ENCODE measurements around the gene IMPACT.

DNA sequence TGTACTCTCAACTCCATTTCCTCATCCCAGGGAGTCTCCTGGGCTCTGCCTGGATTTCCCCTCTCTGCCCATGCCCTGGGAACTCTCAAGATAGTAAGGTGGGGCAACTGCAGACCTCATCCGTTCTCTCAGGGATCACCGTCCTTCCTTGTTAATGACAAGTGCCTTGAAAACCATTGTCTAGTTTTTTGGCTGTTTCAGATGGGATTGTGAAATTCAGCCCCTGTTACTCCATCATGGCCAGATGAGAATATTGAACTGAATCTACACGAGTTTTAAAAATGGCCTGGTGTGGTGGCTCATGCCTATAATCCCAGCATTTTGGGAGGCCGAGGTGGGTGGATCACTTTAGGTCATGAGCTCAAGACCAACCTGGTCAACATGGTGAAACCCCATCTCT, 33.3 kb downstream of the IMPACT start:
- TF ChIP-seq, protein P1, sequence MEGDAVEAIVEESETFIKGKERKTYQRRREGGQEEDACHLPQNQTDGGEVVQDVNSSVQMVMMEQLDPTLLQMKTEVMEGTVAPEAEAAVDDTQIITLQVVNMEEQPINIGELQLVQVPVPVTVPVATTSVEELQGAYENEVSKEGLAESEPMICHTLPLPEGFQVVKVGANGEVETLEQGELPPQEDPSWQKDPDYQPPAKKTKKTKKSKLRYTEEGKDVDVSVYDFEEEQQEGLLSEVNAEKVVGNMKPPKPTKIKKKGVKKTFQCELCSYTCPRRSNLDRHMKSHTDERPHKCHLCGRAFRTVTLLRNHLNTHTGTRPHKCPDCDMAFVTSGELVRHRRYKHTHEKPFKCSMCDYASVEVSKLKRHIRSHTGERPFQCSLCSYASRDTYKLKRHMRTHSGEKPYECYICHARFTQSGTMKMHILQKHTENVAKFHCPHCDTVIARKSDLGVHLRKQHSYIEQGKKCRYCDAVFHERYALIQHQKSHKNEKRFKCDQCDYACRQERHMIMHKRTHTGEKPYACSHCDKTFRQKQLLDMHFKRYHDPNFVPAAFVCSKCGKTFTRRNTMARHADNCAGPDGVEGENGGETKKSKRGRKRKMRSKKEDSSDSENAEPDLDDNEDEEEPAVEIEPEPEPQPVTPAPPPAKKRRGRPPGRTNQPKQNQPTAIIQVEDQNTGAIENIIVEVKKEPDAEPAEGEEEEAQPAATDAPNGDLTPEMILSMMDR (conservative IDR thresholded peaks at IDR 0.05; ENCODE audit: low read depth, low read length): no peak
- no peak for TF ChIP-seq RFX5 (IDR thresholded peaks at IDR 0.05; ENCODE audit: low read depth, low read length)
